GM19099 (cell line): Measurements from ENCODE around the gene HS6ST1.

Source experiments
- POLR2A ChIP-seq: IDR thresholded peaks from 3 replicates; pipeline ENCODE4 v1.6.1; 2011; ENCODE audit warnings: low read depth; ENCODE audit not compliant: insufficient read length; ENCODE audit errors: extremely low read depth

HS6ST1 gene

GRCh38 chr2:128320192-128320905, 1.7 kb upstream of the HS6ST1 start:
- no peak for TF ChIP-seq POLR2A

GRCh38 chr2:128319631-128320191, 1.0 kb upstream of the HS6ST1 start:
- no peak for TF ChIP-seq POLR2A

DNA sequence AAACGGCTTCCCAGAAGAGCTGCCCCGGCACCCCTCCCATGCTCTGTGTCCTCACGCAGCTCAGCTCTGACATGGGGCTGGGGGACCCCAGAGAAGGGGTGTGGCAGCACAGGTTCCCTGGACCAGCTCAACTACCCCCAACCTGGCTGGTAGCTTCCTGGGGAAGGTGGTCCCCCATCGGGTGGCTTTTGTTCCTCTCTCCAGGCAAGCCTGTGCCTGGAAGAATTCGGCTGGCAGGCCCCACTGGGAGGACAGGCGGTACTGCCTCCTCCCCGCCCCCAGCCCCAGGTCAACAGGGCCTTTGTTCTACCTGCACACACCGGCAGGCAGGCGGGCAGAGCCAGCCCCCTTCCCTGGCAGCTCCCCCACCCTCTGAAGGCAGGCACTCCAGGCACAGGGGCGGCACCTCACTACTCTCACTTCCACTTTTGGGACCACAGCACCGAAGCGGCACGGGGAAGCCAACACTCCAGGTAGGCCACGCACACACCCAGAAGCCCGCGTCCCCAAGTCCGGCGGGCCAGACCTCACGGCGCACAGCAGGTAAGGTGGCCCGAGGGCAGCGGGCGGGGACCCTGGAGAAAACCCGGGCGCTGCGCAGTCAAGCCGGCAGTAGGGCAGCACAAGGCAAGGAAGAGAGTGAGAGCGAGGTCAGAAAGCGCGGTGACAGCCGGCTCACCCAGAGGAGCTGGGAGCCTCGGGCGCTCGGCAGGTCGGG, 1.3 kb downstream of the HS6ST1 start:
- TF ChIP-seq POLR2A: peak; percentile 22

DNA sequence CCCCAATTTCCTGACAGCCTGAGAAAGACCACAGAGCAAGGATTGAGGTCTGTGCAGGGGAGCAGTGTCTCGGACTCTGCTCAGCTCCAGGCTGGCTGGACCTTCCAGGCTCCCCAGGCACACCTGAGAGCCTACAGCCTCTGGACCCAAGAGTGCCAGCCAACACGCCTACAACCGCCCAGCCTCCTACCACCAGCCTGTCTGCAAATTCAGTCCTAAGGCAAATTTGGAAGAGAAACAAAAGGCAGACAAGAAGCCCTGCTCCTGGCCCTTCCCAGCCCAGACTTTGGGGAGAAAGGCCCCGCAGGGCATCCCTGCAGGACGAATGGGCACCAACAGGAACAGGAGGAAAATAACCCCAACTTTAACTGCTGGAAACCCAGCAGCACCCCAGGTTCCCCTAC, 1.9 kb downstream of the HS6ST1 start:
- TF ChIP-seq POLR2A: no peak

DNA sequence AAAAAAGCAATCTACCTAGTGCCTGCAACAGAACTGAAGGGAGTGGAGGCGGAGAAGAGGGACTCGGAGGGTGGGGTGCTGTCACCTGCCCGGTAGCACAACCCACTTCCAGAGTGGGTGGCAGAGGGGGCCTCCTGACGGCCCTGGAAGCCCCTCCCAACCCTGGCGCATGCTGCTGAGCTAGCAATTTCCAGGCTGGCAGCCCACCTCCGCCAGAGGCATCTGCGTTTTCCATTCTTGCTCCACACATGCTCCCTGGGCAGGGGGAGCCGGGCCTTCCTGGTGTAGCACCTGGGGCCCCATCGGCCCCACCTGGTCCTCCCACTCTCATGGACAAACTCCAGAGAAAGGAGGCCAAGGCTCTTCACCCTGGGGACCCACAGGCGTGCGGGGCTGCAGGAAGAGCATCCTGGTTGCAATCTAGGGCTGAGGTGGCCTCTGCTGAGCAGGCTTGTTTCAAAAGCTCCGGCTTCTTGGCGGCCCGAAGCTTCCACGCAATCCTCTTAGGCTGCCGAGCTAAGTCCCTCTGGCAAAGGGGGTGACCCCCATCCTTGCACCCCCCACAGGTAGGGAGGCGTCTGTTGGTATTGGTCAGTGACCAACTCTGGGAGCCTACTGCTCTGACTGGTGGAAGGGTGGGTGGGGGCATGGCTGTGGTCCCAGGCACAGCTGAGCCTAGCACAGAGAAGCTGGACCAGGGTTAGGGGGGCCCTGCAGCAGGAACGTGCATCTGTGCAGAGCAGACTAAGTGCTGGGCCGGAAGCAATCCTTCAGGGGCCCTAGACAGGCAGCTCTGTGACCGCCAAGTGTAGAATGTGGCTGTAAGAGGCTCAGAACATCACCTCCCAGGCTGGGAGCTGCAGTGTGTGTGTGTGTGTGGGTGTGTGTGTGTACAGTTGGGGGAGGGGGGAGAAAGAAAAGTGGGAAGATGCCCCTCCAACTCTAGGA, 2.6 kb downstream of the HS6ST1 start:
- no peak for TF ChIP-seq POLR2A

GRCh38 chr2:128315122-128315828, 3.4 kb downstream of the HS6ST1 start:
- TF ChIP-seq POLR2A: no peak

DNA sequence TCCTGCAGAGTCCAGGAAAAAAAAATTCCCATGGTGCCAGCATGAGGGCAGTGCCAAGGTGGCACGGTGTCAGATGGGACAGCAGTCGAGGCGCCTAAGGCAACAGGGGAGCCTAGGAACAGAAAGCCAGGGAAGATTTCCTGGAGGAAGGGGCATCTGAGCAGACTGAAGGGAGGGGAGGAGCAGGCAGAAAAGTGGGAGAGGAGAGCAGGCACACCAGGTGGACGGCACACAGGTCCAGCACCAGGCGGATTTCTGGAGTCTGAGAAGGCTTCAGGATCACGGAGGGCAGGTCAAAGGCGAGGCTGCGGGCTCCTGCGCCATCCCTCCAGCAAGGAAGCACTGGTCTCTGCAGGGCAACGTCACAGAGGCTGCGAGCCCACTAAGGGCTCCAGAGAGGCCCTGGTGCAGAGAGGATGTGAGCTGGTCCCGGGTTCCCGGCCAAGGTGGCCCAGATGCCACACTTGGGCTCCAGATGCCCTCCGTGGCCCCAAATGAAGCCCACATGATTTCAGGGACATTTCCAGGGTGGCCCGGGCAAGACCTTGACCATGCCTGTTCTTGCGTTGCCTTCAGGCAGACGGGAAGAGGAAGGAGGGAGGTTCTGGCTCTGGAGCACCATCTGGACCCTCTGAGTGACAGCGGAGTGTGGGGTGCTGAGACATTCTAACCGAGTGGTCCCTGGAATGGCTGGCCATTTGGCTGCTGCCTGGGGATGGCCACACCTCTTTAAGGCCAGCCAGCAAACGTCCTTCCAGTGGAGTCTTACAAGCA, 4.1 kb downstream of the HS6ST1 start:
- TF ChIP-seq POLR2A: no peak

GRCh38 chr2:128313931-128314347, 4.7 kb downstream of the HS6ST1 start:
- TF ChIP-seq POLR2A: no peak

- TF ChIP-seq POLR2A: no peak
Measured at GRCh38 chr2:128313091-128313836, 5.4 kb downstream of the HS6ST1 start.

DNA sequence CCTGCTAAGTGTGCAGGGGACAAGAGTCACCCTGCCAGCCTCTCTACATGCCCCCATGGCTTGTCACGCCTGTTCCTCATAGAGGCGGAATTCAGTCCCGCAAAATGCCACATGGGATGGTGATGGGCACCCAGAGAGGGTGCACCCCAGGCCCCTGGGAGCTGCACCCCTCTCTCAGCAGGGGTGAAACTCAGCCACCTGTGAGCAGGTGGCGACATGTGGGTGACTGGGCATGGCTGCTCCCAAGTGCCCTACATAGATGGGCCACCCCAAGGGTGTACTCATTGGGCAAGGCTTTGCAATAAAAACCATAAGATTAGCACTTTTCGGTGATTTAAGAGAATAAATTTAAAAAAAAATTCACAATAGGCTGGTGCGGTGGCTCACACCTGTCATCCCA, 6.3 kb downstream of the HS6ST1 start:
- TF ChIP-seq POLR2A: no peak

DNA sequence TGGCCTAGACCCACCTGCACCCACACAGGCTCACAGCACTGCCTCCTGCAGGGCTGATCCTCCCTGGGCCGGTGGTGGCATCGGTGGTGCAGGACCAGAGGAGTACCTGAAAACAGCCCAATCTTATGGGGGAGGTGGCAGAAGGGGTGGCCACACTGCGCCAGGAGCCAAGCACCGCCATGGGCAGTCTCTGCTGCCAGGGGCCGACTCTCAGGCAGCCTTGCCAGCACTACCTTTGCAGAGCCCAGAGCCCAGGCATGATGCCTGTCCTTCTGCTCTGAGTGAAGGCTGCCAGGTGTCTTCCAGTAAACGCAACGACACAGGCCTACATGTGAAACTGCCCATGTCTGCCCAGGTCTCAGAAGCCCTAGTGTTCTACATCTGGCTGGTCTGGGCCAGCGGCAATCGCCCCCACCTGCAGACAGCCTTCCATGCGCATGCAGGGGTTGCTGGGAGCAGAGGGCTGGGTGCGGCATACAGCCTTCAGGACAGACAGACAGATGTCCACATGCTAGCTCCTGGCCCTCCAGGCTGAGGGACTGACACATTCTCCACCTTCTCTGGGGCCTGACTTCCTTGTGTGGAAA, 6.8 kb downstream of the HS6ST1 start:
- TF ChIP-seq POLR2A: no peak

- TF ChIP-seq POLR2A: no peak
Measured at GRCh38 chr2:128311216-128311754, 7.4 kb downstream of the HS6ST1 start.
